Bronchial epithelial cell (primary cell): ENCODE measurements around the gene NOTCH1. TPM values are rescaled to one million over a fixed set of nuclear protein-coding genes. Genes with fewer than 3 reads are reported as not detected.

ENCODE experiments used
- DNase-seq: peaks from one replicate; pipeline ENCODE4 v3.0.0-alpha.2; 2010; ENCODE audit warnings: low read depth
- FAIRE-seq: peaks from 2 replicates; lab custom pipeline; 2011; peaks lifted over from hg19 to GRCh38; lab: Jason Lieb, UNC
- H3K27me3 ChIP-seq: 2 replicates; pipeline ENCODE4 v1.5.1; 2011; ENCODE audit warnings: low read length; ENCODE audit not compliant: control insufficient read depth, insufficient read depth
- H3K36me3 ChIP-seq: 2 replicates; pipeline ENCODE4 v1.5.1; 2011; ENCODE audit warnings: low read length; ENCODE audit not compliant: control insufficient read depth, insufficient read depth
- H3K4me3 ChIP-seq: 2 replicates; pipeline ENCODE4 v1.5.1; 2011; ENCODE audit warnings: mild to moderate bottlenecking, low read depth, low read length, control low read depth
- total RNA-seq: library from RNA; depleted of rRNA; stranded (reverse); fragments of >200 nt; gene quantifications from 2 replicates; pipeline ENCODE4 v1.2.1, GENCODE V29; 2014
- TF ChIP-seq, protein P1 (sequence below): IDR thresholded peaks from 2 replicates; pipeline ENCODE4 v1.5.1; 2011; ENCODE audit warnings: mild to moderate bottlenecking, moderate library complexity, low read length, control low read depth, inconsistent platforms; ENCODE audit not compliant: insufficient read depth, severe bottlenecking

NOTCH1 gene
- total RNA-seq, 1 donor from 2014 or later, result 70.0 TPM

DNA sequence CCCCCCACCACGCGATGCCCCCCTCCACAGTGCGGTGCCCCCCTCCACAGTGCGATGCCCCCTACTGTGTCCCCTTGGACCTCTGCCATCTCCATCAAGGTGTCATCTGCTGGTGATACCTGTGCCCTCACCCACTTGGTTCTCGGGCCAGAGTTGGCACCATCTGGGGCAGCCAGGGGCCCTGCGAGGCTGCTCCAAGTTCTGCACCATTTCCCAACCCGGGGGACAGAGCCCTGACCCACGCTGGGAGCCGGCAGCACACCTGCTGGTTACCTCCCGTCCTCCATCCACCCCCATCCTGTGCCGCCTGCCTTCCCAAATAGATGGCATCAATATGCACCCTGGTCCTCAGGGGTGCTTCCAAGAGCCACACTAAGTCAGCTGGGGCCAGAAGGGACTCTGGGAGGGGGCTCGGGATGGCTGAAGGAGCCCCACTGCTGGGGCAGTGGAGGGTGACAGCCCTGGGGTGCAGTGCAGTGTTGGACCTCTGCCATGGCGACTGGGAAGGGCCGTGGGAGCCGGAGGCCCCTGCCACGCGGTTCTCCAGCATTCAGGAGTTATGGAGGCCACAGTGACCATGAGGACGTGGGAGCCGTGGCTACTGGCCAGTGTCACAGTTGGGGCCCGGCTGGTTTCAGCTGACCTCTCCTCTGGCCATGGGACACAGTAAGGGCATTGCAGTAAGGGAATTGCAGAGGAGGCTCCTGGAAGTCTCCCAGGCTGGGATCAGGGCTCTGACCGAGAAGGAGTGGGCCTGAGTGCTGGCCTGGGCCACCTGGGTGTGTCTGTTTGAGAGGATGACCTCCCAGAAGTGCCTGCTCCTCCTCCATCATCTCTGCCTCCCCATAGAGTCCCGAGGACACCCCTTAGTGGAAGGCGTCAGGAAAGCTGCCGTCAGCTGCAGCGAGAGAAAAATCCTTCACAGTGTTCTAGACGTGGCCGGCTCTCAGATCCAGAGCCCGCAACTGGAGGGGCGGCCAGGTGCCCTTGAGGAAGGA is 44.2 kb upstream of the NOTCH1 start:
- no peak overlapping the region for H3K4me3 ChIP-seq
- H3K27me3 ChIP-seq, result peaks cover 10% of the 10 kb centered on the region
- TF ChIP-seq, protein P1, sequence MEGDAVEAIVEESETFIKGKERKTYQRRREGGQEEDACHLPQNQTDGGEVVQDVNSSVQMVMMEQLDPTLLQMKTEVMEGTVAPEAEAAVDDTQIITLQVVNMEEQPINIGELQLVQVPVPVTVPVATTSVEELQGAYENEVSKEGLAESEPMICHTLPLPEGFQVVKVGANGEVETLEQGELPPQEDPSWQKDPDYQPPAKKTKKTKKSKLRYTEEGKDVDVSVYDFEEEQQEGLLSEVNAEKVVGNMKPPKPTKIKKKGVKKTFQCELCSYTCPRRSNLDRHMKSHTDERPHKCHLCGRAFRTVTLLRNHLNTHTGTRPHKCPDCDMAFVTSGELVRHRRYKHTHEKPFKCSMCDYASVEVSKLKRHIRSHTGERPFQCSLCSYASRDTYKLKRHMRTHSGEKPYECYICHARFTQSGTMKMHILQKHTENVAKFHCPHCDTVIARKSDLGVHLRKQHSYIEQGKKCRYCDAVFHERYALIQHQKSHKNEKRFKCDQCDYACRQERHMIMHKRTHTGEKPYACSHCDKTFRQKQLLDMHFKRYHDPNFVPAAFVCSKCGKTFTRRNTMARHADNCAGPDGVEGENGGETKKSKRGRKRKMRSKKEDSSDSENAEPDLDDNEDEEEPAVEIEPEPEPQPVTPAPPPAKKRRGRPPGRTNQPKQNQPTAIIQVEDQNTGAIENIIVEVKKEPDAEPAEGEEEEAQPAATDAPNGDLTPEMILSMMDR, result no peak
- no peak for DNase-seq
- no peak for FAIRE-seq
- H3K36me3 ChIP-seq, result no peaks in the 10 kb centered on the region

DNA sequence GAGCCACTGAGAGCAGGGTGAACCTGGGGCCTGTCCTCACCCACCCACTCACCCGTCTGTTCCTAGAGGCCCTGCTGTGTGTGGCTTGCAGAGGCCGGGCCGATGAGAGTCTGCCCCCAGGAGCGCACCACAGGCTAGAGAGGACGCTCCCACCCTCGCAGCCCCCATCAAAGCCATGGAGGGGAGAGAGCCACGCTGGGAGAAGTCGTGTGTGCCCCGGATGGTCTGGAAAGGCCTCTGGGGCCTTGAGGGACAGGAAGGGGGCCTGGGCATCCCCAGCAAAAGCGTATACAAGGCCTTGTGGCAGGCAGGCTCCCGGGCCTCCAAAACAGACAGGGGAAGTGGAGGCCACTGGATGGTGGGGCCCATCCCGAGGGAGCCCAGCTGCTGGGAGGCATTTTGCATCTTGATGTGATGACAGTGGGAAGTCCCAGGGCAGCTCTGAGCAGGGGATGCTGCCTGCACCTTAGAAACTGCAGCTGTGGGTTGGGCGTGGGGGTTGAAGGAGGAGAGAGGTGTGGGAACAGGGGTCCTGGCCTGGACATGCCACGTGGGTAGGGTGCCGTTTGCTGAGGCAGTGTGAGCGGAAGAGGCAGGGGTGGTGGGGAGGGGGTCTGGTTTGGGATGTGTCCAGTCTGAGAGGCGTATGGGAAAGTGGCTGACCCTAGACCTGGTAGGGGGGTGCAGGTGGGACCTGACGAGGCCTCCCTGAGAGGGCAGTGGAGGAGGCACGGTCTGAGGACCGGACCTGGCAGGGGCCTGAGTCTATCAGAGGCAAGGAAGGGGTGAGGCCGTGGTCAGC is 43.0 kb upstream of the NOTCH1 start:
- Histone ChIP-seq H3K4me3 (no peak overlapping the region), H3K27me3 (peaks cover 10% of the 10 kb centered on the region), H3K36me3 (no peaks in the 10 kb centered on the region)
- TF ChIP-seq, protein P1, result no peak
- FAIRE-seq, result no peak
- DNase-seq, result no peak

DNA sequence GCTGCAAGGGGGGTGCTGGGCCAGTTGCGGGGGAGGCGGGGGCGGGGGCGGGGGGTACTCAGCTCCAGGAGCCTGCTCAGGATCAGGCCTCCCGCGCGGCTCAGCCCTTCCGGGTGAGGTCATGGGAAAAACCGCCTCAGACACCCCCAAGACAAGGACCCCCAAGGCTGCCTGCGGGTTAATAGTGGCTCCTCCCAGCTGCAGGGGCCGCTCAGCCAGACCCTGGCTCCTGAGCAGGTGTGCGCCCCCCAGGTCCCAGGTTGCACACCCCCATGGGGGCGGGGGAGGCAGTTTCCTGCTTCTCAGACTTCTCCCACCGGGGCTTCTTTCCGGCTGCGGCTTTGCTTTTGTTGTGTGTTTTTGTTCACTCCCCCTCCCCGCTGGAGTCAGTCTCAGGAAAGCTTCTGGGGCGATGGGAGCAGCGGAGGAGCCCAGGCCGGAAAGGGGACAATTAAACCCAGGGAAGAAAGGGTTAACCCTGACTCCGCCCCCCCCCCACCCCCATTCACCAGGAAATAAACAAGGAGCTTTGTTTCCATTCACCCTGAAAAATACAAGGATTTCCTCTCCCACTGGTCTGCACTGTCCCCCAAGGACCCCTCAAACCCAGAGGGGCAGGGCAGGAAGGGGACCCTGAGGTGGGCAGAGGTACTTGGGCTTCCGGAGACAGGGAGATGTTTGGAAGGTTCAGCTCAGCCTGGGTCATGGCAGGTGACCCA is 42.3 kb upstream of the NOTCH1 start:
- no peaks in the 10 kb centered on the region for H3K36me3 ChIP-seq
- TF ChIP-seq, protein P1, result no peak
- FAIRE-seq (no peak), DNase-seq (no peak)
- no peak overlapping the region for H3K4me3 ChIP-seq
- H3K27me3 ChIP-seq, result peaks cover 10% of the 10 kb centered on the region

DNA sequence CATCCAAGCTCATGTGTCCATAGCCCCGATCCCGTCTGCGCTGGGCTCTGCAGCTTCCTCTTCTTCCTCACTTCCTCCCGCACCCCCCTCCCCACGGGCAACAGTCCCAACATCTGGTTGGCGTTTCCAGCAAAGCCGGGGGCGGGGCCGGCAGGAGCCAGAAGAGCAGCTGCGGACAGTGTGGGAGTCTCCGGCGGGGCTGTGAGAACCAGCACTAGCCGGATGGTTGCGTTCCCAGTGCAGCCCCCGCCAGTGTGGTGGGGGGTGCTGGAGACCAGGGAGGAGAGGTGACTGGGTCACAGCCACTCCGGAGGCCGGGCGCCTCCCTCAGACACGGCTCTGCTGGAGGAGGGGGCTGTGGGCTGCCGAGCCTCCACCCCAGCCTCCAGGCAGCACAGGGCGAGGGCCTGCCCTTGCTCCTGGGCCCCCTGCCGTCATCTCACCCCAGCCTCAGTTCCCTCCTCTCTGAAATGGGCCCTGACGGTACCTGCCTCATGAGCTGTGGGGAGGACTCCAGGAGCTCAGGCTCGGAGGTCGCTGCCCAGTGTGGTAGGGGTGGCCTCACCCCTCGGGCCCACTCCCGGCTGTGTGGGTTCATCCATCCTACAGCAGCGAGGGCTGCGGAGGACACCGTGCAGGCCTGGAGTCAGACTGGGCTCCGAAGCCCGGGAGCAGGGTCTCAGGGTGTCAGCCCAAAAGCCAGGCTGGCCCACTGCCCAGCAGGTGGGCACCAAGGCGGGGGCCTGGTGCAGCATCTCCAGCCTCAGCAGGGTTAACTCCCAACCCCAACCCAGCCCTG is 41.5 kb upstream of the NOTCH1 start:
- H3K36me3 ChIP-seq, result no peaks in the 10 kb centered on the region
- TF ChIP-seq, protein P1, result no peak
- DNase-seq, result no peak
- no peak overlapping the region for H3K4me3 ChIP-seq
- no peak for FAIRE-seq
- peaks cover 10% of the 10 kb centered on the region for H3K27me3 ChIP-seq

DNA sequence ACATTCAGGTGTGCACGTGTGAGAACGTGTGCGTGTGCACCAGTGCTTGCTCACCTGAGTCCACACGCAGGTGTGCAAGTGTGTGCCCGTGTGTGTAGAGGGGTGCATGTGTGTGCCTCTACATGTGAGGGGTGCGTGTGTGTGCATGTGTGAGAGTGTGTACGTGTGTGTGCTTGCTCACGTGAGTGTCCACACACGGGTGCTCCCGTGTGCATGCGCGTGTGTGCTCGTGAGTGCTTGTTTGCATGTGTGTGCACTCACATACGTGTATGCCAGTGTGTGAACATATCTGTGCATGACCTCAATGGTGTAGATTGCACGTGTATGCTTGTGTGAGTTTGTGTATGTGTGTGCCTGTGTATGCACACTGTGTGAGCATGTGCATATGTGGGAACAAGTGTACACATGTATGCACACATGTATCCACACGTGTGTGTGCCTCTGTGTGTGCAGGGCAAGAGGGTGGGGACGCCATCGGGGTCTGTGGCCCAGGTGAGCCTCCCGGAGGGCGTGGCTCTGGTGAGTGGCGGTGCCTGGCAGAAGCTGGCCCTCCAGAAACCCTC is 40.6 kb upstream of the NOTCH1 start:
- TF ChIP-seq, protein P1, result no peak
- DNase-seq, result no peak
- Histone ChIP-seq H3K4me3 (no peak overlapping the region), H3K36me3 (no peaks in the 10 kb centered on the region), H3K27me3 (peaks cover 10% of the 10 kb centered on the region)
- peak; percentile 96 for FAIRE-seq
